ENCODE results near the gene CLIC5.
A peak's percentile ranks its signal among the peaks of the same experiment; 100 is the strongest.

Gene CLIC5

DNA sequence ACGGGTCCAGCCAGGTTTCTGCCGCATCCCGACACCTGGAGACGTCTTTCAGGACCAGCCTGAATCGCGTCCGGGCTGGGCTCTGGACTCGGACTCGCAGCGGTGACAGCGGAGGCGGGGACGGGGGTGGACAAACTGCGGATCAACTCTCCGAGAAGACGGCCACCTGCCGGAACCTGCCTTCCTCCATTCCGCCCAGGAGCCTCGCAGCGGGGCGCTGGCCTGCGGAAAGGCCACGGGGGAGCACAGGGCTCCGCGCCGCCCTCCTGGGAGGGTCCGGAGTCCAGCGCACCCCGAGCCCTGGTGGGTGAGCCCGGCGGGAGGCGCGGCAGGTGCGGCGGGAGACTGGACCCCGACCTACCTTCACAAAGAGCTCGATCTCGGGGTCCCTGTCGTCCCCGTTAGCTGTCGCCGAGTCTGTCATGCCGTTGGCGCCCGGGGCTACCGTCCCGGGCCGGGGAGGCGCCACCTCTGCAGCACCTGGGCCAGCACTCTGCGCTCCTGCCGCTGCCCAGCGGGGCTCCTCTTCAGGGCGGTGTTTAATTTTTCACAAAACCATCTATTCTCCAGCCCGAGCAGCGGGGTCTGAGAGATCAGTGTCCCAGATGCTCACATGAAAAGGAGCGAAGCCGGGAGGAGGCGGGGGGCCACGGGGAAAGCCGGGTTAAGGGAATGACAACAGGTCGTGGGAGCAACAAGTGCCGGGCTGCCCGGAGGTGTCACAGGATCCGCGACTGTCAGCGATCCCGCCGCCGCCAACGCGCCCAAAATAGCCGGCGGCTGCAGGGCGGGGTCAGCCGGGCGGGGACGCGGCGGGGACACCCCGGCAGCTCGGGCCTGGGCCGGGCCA lies at the start of gene CLIC5:
Gene CLIC5, minus strand, starts transcription at position 742 of the 850 bp plus-strand sequence. Its CDS starts 318 bp downstream, at position 424.
- no peak for DNase-seq (ENCODE audit: low read depth, low spot score)

DNA sequence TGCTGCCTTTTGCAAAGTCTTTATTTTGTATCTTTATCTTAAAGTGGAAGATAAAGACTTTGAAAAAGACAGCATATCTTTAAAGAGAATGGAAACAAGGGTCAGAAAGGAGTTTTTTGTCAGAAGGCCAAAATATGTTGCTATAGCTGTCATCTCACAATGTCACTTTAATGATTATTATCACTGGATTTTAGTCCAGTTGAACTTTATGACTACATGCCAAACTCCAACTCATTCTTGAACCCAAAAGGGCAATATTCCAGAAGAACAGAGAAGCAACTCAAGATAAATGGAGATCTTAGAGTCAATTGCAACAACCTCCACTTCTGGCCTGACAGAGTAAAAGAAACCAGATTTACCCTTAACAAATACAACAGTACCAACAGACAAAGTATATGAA lies 47.3 kb upstream of the CLIC5 start:
- no peak for DNase-seq (ENCODE audit: low read depth, low spot score)

DNA sequence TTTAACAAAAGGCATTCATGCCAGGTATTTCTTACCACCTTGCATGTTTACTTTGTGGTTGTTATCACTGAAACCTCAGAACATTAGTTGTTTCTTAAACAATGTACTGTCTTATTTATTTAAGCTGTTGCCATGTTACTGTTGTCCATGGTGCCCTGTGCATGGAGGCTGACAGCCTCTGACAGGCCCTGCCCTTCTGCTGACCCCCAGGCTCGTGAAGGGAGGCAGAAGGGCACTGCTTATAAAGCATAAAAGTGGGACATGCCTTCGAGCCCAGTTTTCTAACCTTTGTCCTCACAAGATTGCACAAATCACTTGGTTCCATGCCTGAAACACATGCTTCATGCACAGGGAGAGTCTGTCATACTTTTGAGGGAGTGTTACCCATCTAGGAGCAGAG lies 46.7 kb upstream of the CLIC5 start:
- DNase-seq (ENCODE audit: low read depth, low spot score) = no peak

DNA sequence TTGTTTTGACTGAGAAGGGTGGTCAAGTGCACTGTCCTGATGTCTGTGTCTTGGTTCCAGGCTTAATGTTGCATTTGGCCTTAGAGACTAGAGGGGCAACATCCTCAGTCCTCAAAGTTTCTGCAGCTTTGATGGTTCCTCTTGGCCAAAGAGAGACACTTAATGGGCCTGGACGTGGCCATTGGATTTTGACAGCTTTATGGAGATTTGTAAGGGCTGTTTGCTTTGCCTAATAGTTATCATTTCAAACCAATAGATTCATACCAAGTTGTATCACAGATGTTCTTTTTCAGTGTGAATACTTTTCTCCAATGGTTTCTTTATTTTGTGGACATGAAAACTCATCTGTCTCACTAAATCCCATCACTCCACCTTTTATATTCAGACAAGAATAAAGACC lies 45.8 kb upstream of the CLIC5 start:
- DNase-seq (ENCODE audit: low read depth, low spot score) = no peak

DNA sequence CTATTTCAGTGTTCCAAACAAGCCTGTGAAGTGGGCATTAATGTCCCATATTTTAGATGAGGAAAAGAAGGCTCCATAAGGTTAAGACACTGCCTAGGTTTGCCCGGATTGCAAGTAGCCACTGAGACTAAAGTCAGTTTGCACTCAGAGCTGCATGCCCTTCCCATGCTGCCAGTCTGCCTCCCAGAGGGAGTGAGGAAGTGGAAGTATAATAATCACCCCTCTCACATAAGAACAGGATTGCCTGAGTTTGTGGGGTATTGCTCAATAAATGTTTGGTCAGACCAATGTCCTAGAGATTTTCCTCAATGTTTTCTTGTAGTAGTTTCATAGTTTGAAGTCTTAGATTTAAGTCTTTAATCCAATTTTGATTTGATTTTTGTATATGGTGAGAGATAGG lies 43.9 kb upstream of the CLIC5 start:
- DNase-seq (ENCODE audit: low read depth, low spot score) = no peak

DNA sequence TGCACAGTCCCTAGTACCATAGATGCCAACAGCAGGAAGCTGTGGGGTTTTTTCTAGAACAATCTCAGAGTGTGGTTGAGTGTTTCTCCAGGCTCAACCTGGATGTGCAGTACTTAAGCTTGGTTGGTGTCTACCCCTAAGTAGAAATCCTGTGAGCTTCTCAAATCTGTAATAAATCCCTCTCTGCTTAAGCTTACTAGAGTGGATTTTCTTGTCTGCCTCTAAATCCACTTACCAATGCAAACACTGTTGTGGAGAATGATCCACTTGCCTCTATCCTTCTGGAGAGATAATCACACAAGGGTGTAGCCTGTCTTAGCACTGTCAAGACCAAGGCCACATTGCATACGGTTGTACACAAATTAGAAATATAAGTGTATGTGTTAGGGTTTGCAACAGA lies 43.3 kb upstream of the CLIC5 start:
- no peak for DNase-seq (ENCODE audit: low read depth, low spot score)

DNA sequence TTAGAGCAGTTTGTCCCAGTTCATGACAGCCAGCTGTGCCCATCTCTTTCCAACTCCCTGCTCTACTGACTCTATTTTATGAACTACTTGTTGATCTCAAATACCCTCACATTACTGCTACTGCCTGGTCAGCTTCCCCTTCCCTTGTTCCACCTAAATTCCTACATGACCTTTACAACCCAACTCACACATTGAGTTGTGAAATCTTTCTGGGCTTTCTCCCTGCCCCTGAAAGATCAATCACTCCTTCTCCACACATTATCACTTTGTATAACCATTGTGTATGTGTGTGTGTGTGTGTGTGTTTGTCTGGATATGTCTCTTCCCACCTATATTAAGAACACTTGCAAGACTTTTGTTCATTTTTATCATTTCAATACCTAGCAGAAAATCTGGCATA lies 42.1 kb upstream of the CLIC5 start:
- no peak for DNase-seq (ENCODE audit: low read depth, low spot score)

DNA sequence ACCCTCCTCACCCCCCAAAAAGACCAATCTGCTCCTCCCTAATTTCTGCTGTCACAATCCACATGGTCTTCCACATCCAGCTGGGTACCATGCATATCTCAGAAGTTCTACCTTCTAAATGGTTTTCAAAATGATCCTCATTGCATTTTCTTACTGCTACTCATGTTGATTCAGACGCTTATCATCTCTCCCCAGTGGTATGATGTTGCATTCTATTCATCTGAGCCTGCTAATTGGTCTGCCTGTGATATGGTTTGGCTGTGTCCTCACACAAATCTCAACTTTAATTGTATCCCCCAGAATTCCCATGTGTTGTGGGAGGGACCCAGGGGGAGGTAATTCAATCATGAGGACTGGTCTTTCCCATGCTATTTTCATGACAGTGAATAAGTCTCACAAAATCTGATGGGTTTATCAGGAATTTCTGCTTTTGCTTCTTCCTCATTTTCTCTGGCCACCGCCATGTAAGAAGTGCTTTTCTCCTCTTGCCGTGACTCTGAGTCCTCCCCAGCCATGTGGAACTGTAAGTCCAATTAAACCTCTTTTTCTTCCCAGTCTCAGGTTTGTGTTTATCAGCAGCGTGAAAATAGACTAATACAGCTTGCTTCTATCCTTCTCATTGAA lies 41.4 kb upstream of the CLIC5 start:
- no peak for DNase-seq (ENCODE audit: low read depth, low spot score)

DNA sequence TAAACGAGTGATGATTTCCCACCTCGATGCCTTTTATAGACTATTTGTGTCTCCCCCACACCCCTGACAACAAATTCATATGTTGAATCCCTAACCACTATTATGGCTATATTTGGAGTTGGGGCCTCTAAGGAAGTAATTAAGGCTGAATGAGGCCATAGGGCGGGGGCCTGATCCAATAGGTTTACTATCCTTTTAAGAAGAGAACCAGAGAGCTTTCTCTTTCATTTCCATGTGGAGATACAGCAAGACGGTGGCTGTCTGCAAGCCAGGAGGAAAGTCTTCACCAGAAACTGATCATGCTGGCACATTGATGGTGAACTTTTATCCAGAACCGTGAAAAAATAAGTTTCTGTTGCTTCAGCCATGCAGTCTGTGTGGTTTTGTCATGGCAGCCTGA lies 38.9 kb upstream of the CLIC5 start:
- DNase-seq (ENCODE audit: low read depth, low spot score) = no peak

DNA sequence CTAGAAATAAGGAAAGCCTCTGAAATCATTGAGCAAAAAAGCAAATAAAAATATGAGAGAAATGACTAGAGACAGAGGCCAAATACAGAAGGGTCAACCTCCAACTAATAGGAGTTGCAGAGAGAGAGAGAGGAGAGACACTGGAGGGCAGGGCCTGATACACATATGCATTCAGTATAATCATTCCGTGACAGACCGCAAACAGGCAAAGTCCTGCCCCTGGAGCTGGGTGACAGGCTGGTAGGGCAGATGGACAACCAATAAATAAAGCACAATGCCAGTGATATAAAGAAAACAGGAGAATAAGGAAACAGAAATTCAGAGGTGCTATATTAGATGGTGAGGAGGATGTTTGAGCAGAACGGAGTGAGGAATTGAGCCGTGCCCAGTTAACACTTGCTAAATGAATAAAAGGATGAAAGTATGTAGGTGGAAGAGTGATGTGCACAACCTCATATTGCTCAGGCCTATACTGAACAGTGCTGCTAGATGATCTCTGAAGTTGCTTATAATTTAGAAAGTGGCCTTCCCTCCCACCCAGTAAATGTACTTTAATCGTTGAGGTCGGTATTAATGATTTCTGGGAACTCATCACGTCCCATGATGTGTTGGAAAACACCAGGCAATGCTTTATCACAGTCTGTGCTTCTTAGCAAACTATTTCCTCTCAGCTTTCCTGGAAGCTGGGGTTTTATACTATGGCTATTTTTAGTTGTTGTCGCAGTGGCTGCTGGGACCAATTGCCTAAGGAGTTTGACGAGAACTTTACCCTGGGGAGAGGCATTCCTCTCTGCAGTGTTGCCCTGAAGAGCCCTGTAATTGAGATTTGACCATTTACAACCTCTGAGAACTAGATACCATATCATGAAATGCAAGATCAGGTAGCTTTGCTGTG lies 37.6 kb upstream of the CLIC5 start:
- DNase-seq (ENCODE audit: low read depth, low spot score) = no peak

DNA sequence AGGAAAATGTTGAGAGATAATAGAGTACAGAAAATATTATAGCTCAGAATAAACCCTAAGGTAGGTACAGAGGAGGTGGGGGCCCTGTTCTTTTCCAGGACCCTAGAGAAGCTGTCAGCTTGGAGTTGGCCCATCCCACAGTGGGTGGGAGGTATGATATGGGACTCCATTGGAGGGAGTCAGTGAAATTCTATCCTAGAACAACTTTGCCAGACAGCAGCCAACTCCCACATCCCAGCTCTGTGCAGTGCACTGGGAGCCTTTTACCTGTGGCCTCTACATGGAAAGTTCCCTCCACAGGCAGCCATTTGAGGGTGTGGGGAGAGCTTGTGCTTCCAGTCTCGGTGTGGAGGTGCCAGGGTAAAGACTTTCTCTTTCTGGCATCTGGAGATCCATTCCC lies 36.8 kb upstream of the CLIC5 start:
- DNase-seq (ENCODE audit: low read depth, low spot score) = no peak

DNA sequence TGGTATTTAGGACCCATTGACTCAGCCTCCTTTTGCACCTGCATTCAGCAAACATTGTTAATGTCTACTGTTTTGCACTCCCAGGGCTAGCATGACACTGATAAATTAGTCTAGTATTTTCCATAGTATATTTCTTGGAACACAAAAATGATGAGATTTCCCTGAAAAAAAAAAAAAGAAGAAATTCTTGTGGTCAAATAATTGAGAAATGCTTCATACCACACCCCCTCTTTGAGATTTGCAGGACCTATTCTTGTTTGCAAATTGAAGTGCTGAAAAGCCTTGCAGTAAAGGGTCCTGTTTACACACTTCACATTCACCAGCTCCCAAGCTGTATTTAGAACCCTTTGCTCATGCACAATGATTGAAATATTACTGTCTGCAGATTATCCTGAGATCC lies 36.3 kb upstream of the CLIC5 start:
- no peak for DNase-seq (ENCODE audit: low read depth, low spot score)

DNA sequence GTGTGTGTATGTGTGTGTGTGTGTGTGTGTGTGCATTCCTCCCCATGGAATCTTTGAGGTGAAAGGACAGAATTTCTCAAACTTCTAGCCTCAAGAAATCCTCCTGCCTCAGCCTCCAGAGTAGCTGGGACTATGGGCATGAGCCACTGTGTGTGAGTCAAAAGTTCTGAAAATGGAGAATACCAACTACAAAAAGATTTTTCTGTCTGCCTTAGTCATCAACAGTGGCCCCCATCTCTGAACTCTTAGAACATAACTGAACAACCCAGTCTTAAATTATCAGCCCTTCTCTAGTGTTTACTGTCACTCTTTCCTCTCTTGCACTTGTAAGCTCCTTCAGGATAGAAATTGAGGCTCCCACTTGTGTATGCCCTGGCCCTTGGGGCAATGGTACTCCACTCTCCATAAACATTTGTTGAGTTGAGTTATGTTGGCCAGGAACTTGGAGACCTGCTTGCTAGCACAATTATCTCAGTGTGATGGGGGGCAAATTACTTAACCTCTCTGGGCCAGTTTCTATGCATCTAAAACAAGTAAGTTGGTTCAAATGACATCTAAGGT lies 35.3 kb upstream of the CLIC5 start:
- no peak for DNase-seq (ENCODE audit: low read depth, low spot score)

DNA sequence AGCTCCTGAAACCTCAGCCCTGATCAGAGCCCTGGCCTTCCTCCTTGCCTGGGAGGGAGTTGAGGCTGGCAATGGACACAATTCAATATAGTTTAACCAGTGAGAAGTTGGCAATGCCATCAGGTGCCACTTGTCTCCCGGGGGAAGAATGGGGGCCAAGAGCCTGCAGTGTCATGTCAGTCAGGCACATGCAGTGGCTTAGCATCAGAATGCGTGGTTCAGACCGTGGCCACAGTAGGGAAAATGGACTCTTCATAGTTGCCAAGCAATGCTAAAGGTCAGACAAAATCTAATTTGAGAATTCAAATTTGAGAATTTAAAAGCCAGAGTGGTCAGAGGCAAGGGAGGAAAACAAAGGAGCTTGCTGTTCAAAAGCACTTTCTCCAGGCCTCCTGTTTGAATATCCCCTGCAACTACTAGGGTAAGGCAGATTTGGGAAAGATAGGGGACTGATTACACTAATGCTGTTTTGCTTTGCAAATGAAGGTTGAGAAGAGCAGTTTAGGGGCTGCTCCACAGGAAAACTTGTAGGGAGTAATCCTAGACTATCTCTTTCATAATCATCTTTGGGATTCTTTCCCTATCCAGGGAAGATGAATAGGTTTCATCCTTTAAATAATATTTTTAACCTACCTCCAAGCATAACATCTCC lies 33.1 kb upstream of the CLIC5 start:
- DNase-seq (ENCODE audit: low read depth, low spot score) = no peak

DNA sequence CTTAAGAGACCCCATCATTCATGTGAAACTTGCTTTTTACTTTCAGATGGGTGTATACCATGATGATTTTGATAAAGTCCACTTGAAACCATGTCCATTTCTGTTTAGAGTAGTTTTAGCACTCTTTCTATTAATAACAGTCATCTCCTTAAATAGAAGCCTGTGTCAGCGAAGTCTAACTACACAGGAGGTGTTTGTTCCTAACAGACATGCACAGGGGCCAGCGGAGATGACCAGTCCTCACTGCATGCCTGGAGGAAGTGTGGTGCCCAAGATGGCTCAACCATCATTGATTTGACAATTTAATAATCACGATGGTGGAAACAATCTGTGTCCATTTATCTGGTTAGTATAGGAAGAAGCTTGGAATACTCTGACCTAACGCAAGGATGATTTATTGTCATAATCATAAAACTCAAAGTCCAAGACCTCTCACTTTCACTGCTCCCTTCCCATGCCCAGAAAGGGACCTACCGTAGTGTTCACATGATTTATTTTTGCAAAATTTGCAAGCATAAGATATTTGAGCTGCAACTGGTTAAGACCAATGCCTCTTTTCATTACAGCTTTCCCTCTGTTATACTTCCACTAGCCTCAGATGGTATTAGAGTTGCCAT lies 31.0 kb upstream of the CLIC5 start:
- no peak for DNase-seq (ENCODE audit: low read depth, low spot score)

DNA sequence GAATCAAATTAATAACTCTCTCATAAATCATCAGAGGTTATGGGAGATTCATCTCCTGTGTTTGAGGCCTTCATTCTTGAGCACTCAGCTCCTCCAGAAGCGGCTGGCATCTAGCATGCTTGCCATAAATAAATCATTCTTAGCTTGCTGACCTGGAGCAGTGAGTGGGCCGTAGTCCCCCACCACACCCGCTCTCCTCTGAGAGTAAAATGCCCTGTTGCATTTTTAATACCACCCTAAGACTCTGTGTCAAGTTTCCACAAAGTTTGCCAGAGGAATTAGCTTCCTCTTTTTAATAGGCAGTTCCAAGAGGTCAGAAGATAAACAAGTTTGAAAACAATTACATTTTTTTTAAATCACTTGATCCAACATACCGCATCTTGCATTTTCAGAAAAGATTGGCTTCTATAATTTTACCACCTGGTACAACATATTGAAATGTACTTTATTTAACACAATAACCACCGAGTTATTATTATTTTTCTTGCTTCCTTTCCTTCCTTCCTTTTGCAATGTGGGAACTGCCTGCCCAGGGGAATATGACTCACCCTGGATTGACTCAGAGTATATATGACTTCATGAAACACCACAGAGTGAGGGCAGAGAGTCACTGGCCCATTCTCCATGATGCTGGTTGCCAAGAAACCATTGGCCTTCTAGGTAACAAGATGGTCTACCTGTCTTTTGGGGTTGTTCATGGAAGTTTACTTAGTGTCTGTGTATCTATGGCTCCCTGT lies 29.4 kb upstream of the CLIC5 start:
- DNase-seq (ENCODE audit: low read depth, low spot score) = no peak

DNA sequence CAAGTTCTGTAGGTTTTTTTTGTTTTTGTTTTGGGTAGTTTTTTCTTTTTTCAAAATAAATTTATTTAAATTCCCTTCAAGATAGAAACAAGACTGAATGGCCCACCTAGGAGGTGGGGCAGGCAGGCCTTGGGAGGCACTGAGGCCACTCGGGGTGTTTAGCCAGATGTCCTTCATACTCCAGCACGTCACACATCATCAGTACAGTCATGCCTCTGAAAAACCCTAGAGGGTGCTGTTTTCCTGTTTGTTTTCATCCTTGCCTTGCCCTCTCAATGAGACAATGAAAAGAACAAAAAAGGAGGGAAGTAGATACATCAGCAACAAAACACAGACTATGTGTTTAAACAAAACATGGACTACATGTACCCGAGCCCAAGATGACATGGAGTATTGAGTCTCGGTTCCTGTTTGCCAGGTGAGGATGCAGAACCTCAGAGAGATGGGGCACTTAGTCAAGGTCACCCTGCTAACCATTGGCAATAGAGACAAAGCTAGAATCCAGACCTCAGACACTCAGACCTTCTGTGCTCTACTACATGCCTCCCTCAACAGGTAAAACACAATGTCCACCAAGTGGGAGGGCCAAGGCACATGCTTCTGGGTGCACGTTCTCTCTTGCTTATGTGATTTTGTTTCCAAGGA lies 26.8 kb upstream of the CLIC5 start:
- peak; percentile 60 for DNase-seq (ENCODE audit: low read depth, low spot score)

DNA sequence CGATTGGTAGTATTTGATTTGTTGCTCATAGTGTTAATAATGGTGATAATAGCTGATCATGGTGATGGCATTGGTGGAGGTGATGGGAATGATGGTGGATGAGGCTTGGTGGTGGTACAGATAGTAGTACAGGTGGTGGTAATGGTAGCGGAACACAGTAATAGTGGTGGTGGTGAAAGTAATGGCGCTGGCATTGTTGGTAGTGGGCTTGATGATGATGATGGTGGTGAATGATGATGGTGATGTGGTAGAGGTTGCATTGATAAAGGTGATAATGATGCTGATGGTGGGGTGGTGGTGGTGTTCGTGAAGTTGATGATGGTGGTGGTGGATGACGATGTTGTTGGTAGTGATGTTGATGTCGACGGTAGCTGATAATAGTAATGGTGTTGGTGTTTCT lies 24.6 kb upstream of the CLIC5 start:
- DNase-seq (ENCODE audit: low read depth, low spot score) = no peak

DNA sequence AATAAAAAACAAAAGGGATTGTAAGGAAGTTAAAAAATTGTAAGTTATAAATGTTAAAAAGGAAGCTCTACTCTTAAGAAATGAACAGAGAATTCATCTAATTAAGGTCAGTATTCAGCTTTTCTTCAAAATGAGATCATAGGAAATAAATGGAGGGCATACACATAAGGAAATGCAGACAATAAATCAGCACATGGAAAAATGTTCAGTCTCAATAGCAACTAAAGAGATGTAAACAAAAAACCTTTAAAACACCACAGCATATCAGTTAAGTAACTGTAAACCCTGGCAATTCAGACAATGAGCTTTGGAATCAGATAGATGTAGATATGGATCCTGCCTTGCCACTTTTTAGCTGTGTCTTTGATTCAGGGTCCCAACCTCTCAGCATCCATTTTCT lies 24.0 kb upstream of the CLIC5 start:
- no peak for DNase-seq (ENCODE audit: low read depth, low spot score)

DNA sequence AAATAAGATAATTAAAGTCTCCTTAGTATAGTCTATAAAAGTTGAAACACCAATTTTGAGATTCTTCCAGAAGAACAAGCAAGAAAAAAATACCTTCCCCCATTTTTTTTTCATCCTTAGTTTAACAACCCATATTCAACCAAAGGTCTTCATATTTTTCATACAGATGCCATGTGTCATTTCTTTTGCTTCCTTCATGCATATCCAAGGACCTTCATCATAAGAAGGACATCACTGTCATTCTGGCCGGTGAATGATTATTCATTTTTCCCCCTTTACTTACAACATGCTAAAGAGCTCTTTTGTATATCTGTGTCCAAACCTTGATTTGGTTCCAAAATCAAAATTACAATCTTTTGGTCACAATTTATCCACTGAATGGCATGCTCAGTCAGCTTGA lies 21.3 kb upstream of the CLIC5 start:
- no peak for DNase-seq (ENCODE audit: low read depth, low spot score)
